Activated CD4-positive, alpha-beta T cell treated with anti-CD3 and anti-CD28 coated beads, Interleukin-2, amount 50 U/mL, for 1 hour (primary cell): ENCODE measurements around the gene PRMT7.
A peak's percentile ranks its signal among the peaks of the same experiment; 100 is the strongest.

Experiments
- DNase-seq: peaks from one replicate; pipeline ENCODE4 v3.0.0-alpha.2; 2020

Gene PRMT7

GRCh38 chr16:68310774-68311511, at the start of gene PRMT7, which contains the start of gene SLC7A6OS:
TSS of gene PRMT7 (plus strand) at chr16:68311019. CDS start at chr16:68315980, 4,961 bp downstream.
TSS of gene SLC7A6OS (minus strand) at chr16:68310946. CDS start at chr16:68310926, 20 bp downstream.
- peak; percentile 89 for DNase-seq

GRCh38 chr16:68263559-68264127, 47.2 kb upstream of the PRMT7 start:
- no peak for DNase-seq

- DNase-seq = peak; percentile 79
These were observed 46.4 kb upstream of the PRMT7 start, which contains the start of gene SLC7A6 for GRCh38 chr16:68264128-68265077. TSS of gene SLC7A6 (plus strand) at chr16:68264526. CDS start at chr16:68274727, 10,201 bp downstream.

GRCh38 chr16:68265078-68265920, 45.5 kb upstream of the PRMT7 start:
- peak; percentile 49 for DNase-seq

GRCh38 chr16:68267612-68268405, 43.0 kb upstream of the PRMT7 start:
- no peak for DNase-seq

- DNase-seq = no peak
These were observed 41.0 kb upstream of the PRMT7 start for GRCh38 chr16:68269793-68270192.

- no peak for DNase-seq
These were observed 40.5 kb upstream of the PRMT7 start for GRCh38 chr16:68270353-68270752.

GRCh38 chr16:68272507-68273209, 38.2 kb upstream of the PRMT7 start:
- peak; percentile 73 for DNase-seq

- DNase-seq = no peak
These were observed 37.4 kb upstream of the PRMT7 start for GRCh38 chr16:68273459-68273858.

GRCh38 chr16:68273896-68274295, 36.9 kb upstream of the PRMT7 start:
- no peak for DNase-seq

- DNase-seq = no peak
These were observed 36.4 kb upstream of the PRMT7 start for GRCh38 chr16:68274441-68274840.

- DNase-seq = peak; percentile 46
These were observed 35.1 kb upstream of the PRMT7 start for GRCh38 chr16:68275611-68276191.

GRCh38 chr16:68276223-68276622, 34.6 kb upstream of the PRMT7 start:
- DNase-seq = no peak

GRCh38 chr16:68279726-68280558, 30.9 kb upstream of the PRMT7 start:
- no peak for DNase-seq

GRCh38 chr16:68281368-68282063, 29.3 kb upstream of the PRMT7 start:
- peak; percentile 43 for DNase-seq

- DNase-seq = no peak
These were observed 28.8 kb upstream of the PRMT7 start for GRCh38 chr16:68282064-68282452.

GRCh38 chr16:68283346-68283745, 27.5 kb upstream of the PRMT7 start:
- DNase-seq = no peak

GRCh38 chr16:68283801-68284598, 26.8 kb upstream of the PRMT7 start:
- DNase-seq = no peak
